SK-N-SH treated with all-trans-retinoic acid at 6 μM for 48 hours (cell line): ENCODE measurements around the gene KCNG2.

Source experiments
- ATAC-seq: fragments of 200-7000 bp; cut with Tn5 transposase; 3 replicates; pipeline ENCODE4 v1.9.1; 2020; ENCODE audit warnings: mild to moderate bottlenecking, moderate library complexity
- ARNTL ChIP-seq: fragments of 450-650 bp; formaldehyde crosslinking; IDR thresholded peaks from 2 replicates; pipeline ENCODE4 v1.5.0; 2020; ENCODE audit warnings: low read depth, mild to moderate bottlenecking, moderate library complexity, borderline replicate concordance
- BACH2 ChIP-seq: fragments of 250-450 bp; sonication (Bioruptor Pico); IDR thresholded peaks from 2 replicates; pipeline ENCODE4 v1.9.0; 2021; ENCODE audit warnings: mild to moderate bottlenecking, borderline replicate concordance
- CSDC2 ChIP-seq: fragments of 250-450 bp; sonication (Bioruptor Pico); IDR thresholded peaks from 2 replicates; pipeline ENCODE4 v1.5.0; 2020; ENCODE audit warnings: mild to moderate bottlenecking, moderate library complexity
- GLIS3 ChIP-seq: fragments of 250-450 bp; sonication (Bioruptor Pico); IDR thresholded peaks from 2 replicates; pipeline ENCODE4 v1.5.0; 2020; ENCODE audit warnings: mild to moderate bottlenecking, moderate library complexity
- ISL1 ChIP-seq: fragments of 250-450 bp; sonication (Bioruptor Pico); IDR thresholded peaks from 2 replicates; pipeline ENCODE4 v2.1.2; 2022; ENCODE audit warnings: mild to moderate bottlenecking, moderate library complexity
- OSR1 ChIP-seq: fragments of 250-450 bp; sonication (Bioruptor Pico); IDR thresholded peaks from 2 replicates; pipeline ENCODE4 v1.8.0; 2022; ENCODE audit warnings: moderate library complexity, mild to moderate bottlenecking, inconsistent platforms
- PPARA ChIP-seq: fragments of 250-450 bp; sonication (Bioruptor Pico); IDR thresholded peaks from 2 replicates; pipeline ENCODE4 v1.5.0; 2020; ENCODE audit warnings: mild to moderate bottlenecking, borderline replicate concordance
- RARB ChIP-seq: fragments of 250-450 bp; sonication (Bioruptor Pico); IDR thresholded peaks from 2 replicates; pipeline ENCODE4 v1.8.0; 2021; ENCODE audit warnings: mild to moderate bottlenecking, moderate library complexity
- SNAI2 ChIP-seq: fragments of 250-450 bp; sonication (Bioruptor Pico); IDR thresholded peaks from 2 replicates; pipeline ENCODE4 v1.5.0; 2020; ENCODE audit warnings: mild to moderate bottlenecking, moderate library complexity
- TCF4 ChIP-seq: fragments of 250-450 bp; sonication (Bioruptor Pico); IDR thresholded peaks from 2 replicates; pipeline ENCODE4 v1.8.0; 2021; ENCODE audit warnings: mild to moderate bottlenecking, moderate library complexity, borderline replicate concordance
- TOX ChIP-seq: fragments of 250-450 bp; sonication (Bioruptor Pico); IDR thresholded peaks from 2 replicates; pipeline ENCODE4 v1.8.0; 2021; ENCODE audit warnings: mild to moderate bottlenecking, moderate library complexity, borderline replicate concordance
- ZC3H10 ChIP-seq: fragments of 250-450 bp; sonication (Bioruptor Pico); IDR thresholded peaks from 2 replicates; pipeline ENCODE4 v1.5.1; 2021; ENCODE audit warnings: mild to moderate bottlenecking, moderate library complexity
- ZFP3 ChIP-seq: fragments of 250-450 bp; sonication (Bioruptor Pico); IDR thresholded peaks from 2 replicates; pipeline ENCODE4 v1.5.0; 2020; ENCODE audit warnings: mild to moderate bottlenecking, moderate library complexity
- ZFP30 ChIP-seq: fragments of 450-650 bp; formaldehyde crosslinking; IDR thresholded peaks from 2 replicates; pipeline ENCODE4 v1.5.0; 2022; ENCODE audit warnings: mild to moderate bottlenecking, moderate library complexity
- ZNF565 ChIP-seq: fragments of 450-650 bp; formaldehyde crosslinking; conservative IDR thresholded peaks from 2 replicates; pipeline ENCODE4 v1.5.0; 2020; ENCODE audit warnings: low read depth, mild to moderate bottlenecking, moderate library complexity
- ZNF70 ChIP-seq: fragments of 450-650 bp; formaldehyde crosslinking; IDR thresholded peaks from 2 replicates; pipeline ENCODE4 v1.5.0; 2020; ENCODE audit warnings: mild to moderate bottlenecking, moderate library complexity
- TF ChIP-seq, protein P1 (sequence below): fragments of 250-450 bp; sonication (Bioruptor Pico); IDR thresholded peaks from 2 replicates; pipeline ENCODE4 v1.8.0; 2020; ENCODE audit warnings: mild to moderate bottlenecking, moderate library complexity, borderline replicate concordance
- TF ChIP-seq, protein P2 (sequence below): fragments of 250-450 bp; sonication (Bioruptor Pico); IDR thresholded peaks from 2 replicates; pipeline ENCODE4 v1.5.1; 2020; ENCODE audit warnings: low read depth, mild to moderate bottlenecking, moderate library complexity
- TF ChIP-seq, protein P3 (sequence below): fragments of 250-450 bp; sonication (Bioruptor Pico); IDR thresholded peaks from 2 replicates; pipeline ENCODE4 v1.5.0; 2020; ENCODE audit warnings: mild to moderate bottlenecking, moderate library complexity
- TF ChIP-seq, protein P4 (sequence below): fragments of 250-450 bp; sonication (Bioruptor Pico); IDR thresholded peaks from 2 replicates; pipeline ENCODE4 v1.8.0; 2021; ENCODE audit warnings: low read depth, mild to moderate bottlenecking, moderate library complexity, borderline replicate concordance
- TF ChIP-seq, protein P5 (sequence below): fragments of 250-450 bp; sonication (Bioruptor Pico); IDR thresholded peaks from 2 replicates; pipeline ENCODE4 v1.5.1; 2021; ENCODE audit warnings: mild to moderate bottlenecking, moderate library complexity

KCNG2 gene

DNA sequence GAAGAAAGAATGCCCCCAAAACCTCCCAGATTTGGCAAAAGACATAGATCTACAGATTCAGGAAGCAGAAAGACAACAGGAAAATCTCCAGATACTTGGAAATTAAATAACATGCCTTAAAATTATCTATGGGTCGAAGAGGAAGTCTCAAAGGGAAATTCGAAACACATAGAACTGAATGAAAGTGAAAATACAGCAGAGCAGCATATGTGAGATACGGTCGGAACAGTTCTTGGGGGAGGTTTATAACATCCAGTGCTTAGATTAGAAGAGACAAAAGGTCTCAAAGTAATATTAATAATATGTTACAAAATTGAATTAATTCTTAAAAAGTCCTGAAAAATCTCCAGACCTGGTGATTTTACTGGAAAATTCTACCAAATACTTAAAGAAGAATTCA lies 14.3 kb downstream of the KCNG2 start (continued):
- TF ChIP-seq RARB, result no peak
- no peak for TF ChIP-seq CSDC2 (CRISPR knock-in tag)
- TF ChIP-seq ISL1 (CRISPR knock-in tag), result no peak
- no peak for TF ChIP-seq GLIS3
- TF ChIP-seq ZC3H10, result no peak

DNA sequence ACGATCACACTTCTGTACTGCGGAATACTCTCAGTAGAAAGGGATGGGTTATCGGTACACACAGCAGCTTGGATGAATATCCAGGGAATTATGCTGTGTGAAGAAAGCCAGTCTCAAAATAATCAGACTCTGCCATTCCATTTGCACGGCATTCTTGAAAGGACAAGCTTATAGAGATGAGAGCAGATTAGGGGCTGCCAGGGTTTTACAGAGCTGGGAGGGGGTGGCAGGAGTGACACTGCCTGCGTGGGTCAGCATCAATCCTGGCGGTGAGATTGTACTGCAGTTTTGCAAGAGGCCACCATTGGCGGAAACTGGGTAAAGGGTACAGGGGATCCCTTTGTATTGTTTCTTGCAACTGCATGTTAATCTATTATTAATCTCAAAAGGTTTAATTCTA lies 16.6 kb downstream of the KCNG2 start:
- no peak for TF ChIP-seq ZC3H10
- TF ChIP-seq ISL1 (CRISPR knock-in tag), result no peak
- no peak for TF ChIP-seq ZFP3 (CRISPR knock-in tag)
- TF ChIP-seq CSDC2 (CRISPR knock-in tag), result no peak
- TF ChIP-seq, protein P1, sequence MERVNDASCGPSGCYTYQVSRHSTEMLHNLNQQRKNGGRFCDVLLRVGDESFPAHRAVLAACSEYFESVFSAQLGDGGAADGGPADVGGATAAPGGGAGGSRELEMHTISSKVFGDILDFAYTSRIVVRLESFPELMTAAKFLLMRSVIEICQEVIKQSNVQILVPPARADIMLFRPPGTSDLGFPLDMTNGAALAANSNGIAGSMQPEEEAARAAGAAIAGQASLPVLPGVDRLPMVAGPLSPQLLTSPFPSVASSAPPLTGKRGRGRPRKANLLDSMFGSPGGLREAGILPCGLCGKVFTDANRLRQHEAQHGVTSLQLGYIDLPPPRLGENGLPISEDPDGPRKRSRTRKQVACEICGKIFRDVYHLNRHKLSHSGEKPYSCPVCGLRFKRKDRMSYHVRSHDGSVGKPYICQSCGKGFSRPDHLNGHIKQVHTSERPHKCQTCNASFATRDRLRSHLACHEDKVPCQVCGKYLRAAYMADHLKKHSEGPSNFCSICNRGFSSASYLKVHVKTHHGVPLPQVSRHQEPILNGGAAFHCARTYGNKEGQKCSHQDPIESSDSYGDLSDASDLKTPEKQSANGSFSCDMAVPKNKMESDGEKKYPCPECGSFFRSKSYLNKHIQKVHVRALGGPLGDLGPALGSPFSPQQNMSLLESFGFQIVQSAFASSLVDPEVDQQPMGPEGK (CRISPR knock-in tag), result no peak
- TF ChIP-seq OSR1 (CRISPR knock-in tag), result no peak
- no peak for TF ChIP-seq GLIS3
- no peak for TF ChIP-seq PPARA (CRISPR knock-in tag)
- no peak for TF ChIP-seq ZNF565 (CRISPR knock-in tag)
- no peak for TF ChIP-seq TOX (CRISPR knock-in tag)
- no peak for TF ChIP-seq ZNF70 (CRISPR knock-in tag)
- TF ChIP-seq ZFP30 (CRISPR knock-in tag), result no peak
- TF ChIP-seq, protein P2, sequence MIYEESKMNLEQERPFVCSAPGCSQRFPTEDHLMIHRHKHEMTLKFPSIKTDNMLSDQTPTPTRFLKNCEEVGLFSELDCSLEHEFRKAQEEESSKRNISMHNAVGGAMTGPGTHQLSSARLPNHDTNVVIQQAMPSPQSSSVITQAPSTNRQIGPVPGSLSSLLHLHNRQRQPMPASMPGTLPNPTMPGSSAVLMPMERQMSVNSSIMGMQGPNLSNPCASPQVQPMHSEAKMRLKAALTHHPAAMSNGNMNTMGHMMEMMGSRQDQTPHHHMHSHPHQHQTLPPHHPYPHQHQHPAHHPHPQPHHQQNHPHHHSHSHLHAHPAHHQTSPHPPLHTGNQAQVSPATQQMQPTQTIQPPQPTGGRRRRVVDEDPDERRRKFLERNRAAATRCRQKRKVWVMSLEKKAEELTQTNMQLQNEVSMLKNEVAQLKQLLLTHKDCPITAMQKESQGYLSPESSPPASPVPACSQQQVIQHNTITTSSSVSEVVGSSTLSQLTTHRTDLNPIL (CRISPR knock-in tag), result no peak
- TF ChIP-seq, protein P3, sequence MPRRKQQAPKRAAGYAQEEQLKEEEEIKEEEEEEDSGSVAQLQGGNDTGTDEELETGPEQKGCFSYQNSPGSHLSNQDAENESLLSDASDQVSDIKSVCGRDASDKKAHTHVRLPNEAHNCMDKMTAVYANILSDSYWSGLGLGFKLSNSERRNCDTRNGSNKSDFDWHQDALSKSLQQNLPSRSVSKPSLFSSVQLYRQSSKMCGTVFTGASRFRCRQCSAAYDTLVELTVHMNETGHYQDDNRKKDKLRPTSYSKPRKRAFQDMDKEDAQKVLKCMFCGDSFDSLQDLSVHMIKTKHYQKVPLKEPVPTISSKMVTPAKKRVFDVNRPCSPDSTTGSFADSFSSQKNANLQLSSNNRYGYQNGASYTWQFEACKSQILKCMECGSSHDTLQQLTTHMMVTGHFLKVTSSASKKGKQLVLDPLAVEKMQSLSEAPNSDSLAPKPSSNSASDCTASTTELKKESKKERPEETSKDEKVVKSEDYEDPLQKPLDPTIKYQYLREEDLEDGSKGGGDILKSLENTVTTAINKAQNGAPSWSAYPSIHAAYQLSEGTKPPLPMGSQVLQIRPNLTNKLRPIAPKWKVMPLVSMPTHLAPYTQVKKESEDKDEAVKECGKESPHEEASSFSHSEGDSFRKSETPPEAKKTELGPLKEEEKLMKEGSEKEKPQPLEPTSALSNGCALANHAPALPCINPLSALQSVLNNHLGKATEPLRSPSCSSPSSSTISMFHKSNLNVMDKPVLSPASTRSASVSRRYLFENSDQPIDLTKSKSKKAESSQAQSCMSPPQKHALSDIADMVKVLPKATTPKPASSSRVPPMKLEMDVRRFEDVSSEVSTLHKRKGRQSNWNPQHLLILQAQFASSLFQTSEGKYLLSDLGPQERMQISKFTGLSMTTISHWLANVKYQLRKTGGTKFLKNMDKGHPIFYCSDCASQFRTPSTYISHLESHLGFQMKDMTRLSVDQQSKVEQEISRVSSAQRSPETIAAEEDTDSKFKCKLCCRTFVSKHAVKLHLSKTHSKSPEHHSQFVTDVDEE (CRISPR knock-in tag), result no peak
- TF ChIP-seq BACH2, result no peak
- TF ChIP-seq ARNTL (CRISPR knock-in tag), result no peak
- TF ChIP-seq RARB, result no peak
- TF ChIP-seq, all 23 proteins: peak for 0

DNA sequence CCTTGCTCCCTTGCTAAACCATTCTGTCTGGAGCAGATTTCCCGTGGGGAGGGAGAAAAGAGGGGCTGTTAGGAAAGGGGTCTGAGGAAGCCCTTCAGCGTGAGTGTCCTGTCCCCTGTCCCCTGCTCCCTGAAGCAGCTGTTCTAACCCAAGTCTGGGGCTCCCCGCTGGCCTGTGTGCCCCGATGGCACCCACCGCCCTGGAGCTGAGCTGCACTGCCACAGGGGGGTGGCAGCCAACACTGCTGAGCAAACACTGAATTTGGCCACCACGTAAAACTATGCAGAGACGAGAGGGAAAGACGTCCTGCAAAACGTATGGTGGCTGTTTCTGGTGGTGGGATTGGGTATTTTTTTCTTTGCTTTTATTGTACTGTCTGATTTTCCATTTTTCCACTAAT lies 17.9 kb downstream of the KCNG2 start:
- no peak for TF ChIP-seq ZC3H10
- TF ChIP-seq ZNF565 (CRISPR knock-in tag), result no peak
- no peak for TF ChIP-seq ZFP30 (CRISPR knock-in tag)
- TF ChIP-seq RARB, result no peak
- TF ChIP-seq ISL1 (CRISPR knock-in tag), result no peak
- TF ChIP-seq TCF4 (CRISPR knock-in tag), result no peak
- no peak for TF ChIP-seq BACH2
- TF ChIP-seq SNAI2, result no peak
- no peak for ATAC-seq

More for the DNA sequence above, 16.6 kb downstream of the KCNG2 start:
- no peak for ATAC-seq

DNA sequence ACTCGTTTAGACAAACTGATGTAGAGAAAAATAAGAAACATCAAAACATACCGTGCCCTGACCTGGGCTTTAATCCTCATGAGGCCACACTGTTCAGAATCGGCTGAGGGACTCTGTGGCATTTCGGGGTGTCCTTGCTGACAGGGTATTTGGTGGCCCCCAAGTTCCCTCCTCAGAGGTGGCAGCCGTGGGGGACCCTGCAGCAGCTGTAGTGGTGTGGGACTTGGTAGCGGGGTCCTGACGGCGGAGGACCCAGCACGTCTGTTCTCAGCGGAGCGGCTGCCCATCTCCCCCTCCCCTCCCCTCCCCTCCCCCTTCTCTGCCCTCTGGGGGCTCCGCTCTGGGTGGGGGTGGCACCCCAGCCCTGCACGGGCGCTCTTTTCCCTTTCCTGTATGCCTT lies 18.4 kb downstream of the KCNG2 start:
- TF ChIP-seq, protein P1 (CRISPR knock-in tag), result no peak
- TF ChIP-seq, protein P4, sequence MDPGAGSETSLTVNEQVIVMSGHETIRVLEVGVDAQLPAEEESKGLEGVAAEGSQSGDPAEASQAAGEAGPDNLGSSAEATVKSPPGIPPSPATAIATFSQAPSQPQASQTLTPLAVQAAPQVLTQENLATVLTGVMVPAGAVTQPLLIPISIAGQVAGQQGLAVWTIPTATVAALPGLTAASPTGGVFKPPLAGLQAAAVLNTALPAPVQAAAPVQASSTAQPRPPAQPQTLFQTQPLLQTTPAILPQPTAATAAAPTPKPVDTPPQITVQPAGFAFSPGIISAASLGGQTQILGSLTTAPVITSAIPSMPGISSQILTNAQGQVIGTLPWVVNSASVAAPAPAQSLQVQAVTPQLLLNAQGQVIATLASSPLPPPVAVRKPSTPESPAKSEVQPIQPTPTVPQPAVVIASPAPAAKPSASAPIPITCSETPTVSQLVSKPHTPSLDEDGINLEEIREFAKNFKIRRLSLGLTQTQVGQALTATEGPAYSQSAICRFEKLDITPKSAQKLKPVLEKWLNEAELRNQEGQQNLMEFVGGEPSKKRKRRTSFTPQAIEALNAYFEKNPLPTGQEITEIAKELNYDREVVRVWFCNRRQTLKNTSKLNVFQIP, result no peak
- TF ChIP-seq ZNF70 (CRISPR knock-in tag) (no peak), TCF4 (CRISPR knock-in tag) (no peak), PPARA (CRISPR knock-in tag) (no peak), OSR1 (CRISPR knock-in tag) (no peak), GLIS3 (no peak), ARNTL (CRISPR knock-in tag) (no peak), ZFP3 (CRISPR knock-in tag) (no peak), CSDC2 (CRISPR knock-in tag) (no peak), TOX (CRISPR knock-in tag) (no peak)
- TF ChIP-seq, protein P5, sequence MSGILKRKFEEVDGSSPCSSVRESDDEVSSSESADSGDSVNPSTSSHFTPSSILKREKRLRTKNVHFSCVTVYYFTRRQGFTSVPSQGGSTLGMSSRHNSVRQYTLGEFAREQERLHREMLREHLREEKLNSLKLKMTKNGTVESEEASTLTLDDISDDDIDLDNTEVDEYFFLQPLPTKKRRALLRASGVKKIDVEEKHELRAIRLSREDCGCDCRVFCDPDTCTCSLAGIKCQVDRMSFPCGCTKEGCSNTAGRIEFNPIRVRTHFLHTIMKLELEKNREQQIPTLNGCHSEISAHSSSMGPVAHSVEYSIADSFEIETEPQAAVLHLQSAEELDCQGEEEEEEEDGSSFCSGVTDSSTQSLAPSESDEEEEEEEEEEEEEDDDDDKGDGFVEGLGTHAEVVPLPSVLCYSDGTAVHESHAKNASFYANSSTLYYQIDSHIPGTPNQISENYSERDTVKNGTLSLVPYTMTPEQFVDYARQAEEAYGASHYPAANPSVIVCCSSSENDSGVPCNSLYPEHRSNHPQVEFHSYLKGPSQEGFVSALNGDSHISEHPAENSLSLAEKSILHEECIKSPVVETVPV, result no peak
- TF ChIP-seq, protein P3 (CRISPR knock-in tag), result no peak
- no peak for ATAC-seq
